Bone marrow (tissue), 2 donors: ENCODE measurements around the gene MGRN1.
A peak's percentile ranks its signal among the peaks of the same experiment; 100 is the strongest.

Source experiments
- DNase-seq, 2 donors: peaks; one replicate each; lab custom pipeline; 2025; lab: John Stamatoyannopoulos, UW

Gene MGRN1

DNA sequence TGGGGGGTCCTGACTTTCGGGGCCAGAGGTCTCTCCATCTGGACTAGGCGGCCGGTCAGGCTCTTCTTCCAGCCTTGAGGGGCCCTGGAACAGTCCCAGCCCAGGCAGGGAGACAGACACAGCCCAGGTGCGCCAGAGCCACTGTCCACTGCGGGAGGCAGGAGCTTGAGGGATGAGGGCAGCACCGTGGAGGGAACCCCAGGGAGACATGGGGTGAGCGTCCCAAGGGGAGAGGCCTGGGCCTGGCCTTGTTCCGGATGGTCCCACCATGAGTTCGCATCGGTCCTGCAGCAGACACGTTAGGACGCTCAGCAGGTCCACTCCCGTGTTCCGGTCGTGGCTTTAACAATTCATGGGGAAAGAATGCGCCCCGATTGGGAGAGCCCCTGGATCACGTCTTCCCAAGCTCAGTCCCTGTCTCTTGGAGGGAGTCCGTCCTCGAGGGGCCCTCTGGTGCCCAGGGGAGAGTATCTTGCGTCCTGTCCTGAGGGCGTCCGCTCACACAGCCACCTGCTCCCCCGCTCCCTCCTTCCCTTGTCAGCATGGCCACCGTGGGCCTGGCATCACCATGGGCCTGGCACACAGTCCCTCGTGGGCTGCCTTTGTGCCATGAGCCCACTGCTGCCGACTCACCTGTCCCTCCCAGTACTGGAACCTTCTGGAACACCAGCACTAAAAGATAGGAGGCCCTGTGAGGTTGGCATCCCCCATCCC is 62.0 kb downstream of the MGRN1 start:
- DNase-seq, result no peak

- no peak for DNase-seq
Measured at GRCh38 chr16:4687416-4687815, 62.8 kb downstream of the MGRN1 start.

DNA sequence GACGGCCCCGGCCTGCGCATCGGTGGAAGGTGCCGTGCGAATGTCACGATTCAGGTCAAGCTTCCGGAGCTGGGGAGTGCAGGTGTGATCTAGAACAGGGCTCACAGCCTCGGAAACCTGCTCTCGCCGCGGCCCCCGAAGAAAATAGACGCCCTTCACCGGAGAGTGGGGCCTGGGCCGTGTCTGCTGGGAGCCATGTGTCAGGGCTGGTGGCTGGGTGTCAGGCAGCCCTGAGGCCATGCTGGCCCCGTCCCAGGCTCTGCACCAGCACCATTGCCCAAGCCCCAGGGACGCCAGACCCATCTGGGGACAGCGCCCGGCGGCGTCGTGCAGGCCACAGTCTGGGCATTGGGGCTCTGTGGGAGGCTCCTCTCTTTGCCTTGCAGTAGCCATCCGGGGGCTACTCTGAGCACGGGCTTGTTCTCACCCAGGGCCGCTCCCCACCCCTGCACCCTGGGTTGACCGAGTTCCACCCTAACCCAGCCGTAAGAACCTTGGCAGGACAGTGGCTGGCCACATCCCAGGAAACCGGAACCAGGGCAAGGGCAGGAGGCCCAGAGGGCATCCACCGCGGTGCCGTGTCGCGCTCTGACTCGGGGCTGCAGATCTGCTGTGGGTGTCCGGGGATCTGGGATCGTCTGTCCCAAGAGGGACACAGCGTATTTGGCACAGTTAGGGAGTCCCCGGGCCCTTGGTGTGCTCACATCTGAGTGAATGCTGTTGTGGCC is 63.5 kb downstream of the MGRN1 start:
- DNase-seq, result no peak

DNA sequence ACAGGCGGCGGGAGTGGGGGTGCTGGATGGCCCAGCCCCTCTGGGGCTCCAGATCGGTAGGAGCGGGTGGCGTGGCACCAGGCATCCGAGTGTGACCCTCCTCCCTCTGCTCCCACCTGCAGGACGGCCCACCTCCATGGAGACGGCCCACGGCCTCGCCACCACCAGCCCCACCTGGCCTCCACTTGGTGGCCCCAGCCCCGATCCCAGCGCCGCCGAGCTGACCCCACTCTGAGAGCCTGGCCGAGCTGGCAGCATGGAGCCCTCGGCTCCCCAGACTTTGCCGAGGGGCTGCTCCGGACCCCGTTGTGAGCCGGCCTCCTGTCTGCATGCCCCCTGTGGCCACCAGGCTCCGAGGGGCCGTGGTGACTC is 64.0 kb downstream of the MGRN1 start:
- DNase-seq, result no peak

DNA sequence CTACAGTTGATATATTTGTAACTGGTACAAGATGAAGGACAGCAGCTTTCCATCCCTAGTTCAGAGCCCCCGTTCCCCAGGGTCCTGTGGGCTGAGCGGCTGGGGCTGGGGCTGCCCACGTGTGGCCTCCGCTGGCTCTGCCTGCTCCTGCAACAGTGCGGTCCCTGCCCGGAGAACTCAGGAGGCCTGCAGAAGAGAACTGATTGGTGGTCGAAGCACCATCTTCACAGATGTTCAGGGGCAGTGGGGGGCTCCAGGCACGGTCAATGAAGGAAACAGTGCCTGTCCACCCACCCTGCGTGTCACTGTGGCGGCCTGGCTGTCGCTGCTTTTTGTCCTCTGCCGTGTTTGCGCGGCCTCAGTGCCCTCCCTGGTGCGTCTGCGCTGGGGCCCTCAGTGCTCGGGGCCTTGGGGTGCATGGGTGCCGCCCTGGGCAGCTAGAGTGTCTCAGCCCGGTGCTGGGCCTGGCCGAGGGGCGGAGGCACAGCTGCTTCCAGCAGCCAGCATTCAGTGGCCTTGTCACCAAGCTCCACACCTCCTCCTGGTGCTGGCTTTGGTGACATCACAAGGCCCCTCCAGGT is 64.6 kb downstream of the MGRN1 start:
- DNase-seq, result no peak

GRCh38 chr16:4689864-4690704 is 65.5 kb downstream of the MGRN1 start:
- no peak for DNase-seq

- DNase-seq, result no peak
Measured at GRCh38 chr16:4690946-4691665, 66.5 kb downstream of the MGRN1 start.

DNA sequence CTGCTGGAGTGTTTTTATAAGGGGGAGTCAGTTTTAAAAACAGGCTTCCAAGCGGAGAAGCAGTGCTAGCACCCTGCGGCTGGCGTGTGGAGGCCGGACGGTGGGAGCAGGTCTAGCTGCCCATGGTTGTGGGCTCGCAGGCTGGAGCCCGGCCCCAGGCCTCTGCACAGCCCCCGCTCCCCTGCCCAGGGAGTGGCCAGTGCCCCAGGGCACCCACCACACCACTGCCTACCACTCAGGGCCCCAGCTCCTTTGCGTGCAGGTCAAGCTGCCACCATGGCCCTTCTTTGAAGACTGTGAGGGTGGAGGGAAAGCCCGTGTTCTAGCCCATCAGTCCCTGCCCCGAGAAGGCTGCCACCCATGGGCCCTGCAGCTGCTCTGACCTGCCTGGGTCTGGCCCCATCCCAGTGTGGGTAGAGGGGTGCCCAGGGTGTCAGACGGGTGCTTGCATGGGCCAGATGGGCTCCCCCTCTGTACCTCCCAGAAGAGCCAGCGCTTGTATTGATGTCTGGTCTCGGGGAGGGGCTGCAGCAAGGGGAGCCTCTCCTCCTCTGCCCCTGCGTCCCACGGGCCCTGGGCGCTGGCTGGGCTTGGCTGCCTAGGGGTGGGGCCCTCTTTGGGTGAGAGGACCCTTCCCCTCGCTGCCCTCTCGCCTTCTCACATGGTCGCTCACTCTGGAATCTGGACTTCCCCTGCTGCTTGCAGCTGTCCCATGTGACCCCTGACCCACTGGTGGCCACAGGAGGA is 67.2 kb downstream of the MGRN1 start:
- DNase-seq, result no peak

- peak in 1 of 2 donors; percentile 44 for DNase-seq
Measured at GRCh38 chr16:4692460-4693295, 68.1 kb downstream of the MGRN1 start.

GRCh38 chr16:4693296-4693955 is 68.8 kb downstream of the MGRN1 start, which contains the start of gene NUDT16L1:
TSS of gene NUDT16L1 (plus strand) at chr16:4693562. CDS start at chr16:4693727, 165 bp downstream.
- peak; percentile 87 to 90 for DNase-seq

DNA sequence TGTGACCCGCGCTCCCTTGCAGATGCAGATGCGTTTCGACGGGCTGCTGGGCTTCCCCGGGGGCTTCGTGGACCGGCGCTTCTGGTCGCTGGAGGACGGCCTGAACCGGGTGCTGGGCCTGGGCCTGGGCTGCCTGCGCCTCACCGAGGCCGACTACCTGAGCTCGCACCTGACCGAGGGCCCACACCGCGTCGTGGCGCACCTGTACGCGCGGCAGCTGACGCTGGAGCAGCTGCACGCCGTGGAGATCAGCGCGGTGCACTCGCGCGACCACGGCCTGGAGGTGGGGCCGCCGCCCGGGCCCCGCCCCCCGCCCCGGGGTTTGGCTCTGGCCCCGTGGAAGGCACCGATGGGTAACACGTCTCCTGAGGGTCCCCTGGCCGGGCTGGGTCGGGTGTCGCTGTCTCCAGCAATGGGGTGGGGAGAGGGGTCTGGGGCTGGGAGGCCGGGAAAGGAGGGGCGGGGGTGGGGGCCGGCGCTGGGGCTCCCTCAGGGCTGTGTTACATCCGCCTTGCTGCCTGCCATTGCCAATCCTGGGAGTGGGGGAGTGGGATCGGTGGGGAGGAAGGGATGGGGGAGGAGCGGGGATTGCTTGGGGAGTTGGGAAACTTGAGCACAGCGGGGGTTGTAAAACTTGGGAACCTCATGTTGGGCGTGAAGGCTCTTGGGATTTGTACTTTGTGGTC is 69.5 kb downstream of the MGRN1 start:
- DNase-seq, result no peak

DNA sequence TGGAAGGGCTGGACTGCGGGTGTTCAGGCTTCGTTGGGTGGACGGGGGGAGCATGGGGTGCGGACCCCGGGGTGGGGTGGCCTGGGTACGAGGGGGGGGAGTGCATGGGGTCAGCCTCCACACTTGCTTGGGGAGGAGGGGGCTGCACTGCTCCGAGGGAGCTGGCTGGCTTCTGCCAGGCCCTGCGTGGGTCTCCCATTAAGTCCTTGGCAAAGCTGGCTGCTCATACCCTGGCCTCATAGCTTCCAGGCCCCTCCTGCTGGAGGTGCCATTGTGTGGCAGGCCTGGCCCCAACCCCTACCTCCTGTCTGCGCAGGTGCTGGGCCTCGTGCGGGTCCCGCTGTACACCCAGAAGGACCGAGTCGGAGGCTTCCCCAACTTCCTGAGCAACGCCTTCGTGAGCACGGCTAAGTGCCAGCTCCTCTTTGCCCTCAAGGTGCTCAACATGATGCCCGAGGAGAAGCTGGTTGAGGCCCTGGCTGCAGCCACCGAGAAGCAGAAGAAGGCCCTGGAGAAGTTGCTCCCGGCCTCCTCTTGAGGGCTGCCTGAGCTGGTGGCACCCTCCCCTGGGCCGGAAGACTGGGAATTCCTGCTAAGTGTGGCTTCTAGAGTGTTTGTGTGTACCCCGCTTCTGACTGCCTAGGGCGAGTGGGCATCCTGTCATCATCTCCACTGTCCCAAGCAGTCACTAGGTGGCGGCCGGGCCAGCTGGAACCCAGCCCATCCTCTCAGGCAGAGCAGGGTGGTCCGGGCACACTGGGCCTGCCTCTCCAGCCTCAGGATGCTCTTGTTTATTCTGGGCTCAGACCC is 70.2 kb downstream of the MGRN1 start:
- no peak for DNase-seq

DNA sequence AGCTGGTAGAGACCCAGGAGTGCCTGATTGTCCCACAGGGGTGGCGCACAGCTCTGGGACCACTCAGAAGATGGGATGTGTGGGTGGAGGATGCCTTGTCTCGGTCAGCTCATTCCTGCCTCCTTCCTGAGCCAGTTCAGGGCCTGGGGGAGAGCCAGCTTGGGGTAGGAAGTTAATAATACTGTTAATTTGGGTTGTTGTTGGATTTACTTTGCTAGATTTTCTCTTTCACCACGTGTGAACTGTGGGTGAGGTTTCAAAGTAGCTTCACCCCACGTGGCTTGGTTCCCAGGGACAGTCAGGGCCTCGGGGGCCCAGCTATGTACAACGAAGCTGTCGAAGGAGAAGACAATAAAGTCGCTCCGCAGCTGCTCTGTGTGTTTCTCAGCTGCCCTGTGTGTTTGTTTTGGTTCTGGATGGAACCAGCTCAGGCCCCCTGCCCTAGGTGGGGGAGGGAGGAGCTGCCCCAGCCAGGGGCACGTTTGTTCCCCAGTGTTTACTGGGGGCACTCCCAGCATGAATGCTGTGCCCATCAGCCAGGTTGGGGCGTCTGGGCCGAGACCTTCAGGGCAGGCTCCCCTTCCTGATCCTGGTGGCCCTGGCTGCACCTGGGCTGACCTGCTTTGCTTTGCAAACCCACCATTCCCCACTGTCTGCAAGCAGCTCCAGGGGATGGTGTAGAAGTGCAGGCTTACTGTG is 71.0 kb downstream of the MGRN1 start:
- DNase-seq, result no peak

DNA sequence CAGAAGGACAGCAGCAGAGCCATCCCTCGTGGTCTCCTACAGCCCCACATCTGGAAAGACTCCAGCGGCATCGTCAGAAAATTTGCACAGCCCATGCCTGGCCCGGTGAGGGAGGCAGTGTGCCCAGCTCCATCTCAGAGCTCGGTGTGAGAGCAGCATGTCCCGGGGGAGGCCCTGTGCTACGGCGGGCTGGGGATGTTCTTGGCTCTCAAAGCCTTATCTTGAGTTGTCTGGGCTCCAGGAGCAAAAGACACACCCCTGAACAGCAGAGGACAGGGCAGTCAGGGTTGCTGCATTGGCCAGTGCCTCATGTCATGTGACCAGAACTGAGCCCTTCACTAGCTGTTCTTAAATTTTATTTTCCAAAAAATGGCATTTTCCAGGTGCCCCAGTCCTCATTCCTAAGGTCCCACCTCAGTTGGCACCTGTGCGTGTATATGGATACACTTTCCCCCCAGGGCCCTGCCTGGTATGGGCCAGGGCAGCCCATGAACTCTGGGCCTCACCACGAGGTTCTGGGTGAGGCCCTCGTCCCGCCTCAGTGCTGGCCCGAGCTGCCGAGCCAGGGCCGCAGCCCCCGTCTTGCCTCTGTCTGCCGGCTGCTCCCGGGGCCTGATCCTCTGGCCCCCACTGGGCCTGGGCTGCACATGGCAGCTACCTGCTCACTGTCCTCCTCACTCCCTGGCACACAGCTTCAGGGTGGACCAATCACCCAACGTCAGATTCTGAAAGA is 71.7 kb downstream of the MGRN1 start:
- DNase-seq, result no peak

DNA sequence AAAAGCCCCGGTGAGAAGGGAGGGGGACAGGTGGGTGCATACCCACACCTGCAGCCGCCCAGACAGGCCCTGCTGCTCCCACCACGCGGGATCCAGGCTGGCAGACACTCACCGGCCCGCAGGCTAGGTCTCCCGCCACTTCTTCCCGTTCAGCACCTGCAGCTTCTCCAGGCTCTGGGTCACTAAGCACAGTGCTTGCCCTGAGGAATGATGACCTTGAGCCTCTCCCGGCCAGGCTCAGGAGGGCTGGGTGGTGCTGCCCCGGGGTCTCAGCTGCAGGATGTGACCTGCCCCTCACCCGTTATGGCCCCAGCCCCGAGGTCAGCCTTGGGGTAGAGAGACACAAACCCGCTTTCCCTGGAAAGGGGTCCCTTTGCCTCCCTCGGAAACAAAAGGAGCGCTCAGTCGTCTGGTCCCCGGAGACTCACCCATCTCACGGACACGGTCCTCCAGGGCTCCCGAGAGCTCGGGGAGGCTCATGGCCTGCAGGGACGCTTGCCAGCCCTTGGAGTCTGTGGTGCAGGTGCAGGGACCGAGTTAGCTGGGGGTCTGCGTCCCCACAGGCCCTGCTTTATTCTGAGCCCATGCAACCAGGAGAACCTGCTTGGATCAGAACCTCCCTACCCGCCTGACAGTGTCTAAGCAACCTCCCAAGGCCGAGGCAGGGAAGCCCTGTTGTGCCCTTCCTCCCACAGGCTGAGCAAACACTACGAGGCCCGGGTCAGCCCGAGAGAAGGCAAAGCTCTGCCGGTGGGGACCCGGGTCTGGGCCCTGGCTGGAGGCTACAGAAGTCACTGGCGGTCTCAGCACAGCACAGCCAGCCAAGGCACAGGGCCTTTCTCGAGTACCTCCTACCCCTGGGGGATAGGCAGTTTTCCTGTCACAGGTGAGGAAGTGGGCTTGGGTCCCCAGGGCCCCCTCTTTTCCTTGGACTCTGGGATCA is 72.5 kb downstream of the MGRN1 start:
- DNase-seq, result no peak
